PC-9 (cell line): ENCODE results near the gene ATXN1. TPM values are rescaled to one million over a fixed set of nuclear protein-coding genes. Genes with fewer than 3 reads are reported as not detected.

Experiments used
- BruUV-seq: library from RNA; stranded (reverse); fragments of 400-500 nt; replicated peaks from 2 replicates; lab custom pipeline; 2021; lab: Mats Ljungman, UMichigan
- CTCF ChIA-PET: fragments of 300-600 bp; sonication (Branson Sonifier 250); formaldehyde crosslinking; loops from one replicate; lab custom pipeline; 2022; ENCODE audit warnings: antibody characterized with exemption; lab: Charles Lee
- POLR2A ChIA-PET: fragments of 300-600 bp; sonication (Branson Sonifier 250); formaldehyde crosslinking; loops from one replicate; lab custom pipeline; 2022; ENCODE audit warnings: antibody characterized with exemption; ENCODE audit not compliant: unreplicated experiment; lab: Charles Lee
- DNase-seq, 2 experiments: peaks; one replicate each; pipeline versions ENCODE4 v3.0.0 to v3.0.0-alpha.2; 2015 to 2022; ENCODE audit warnings: mixed read lengths in 1 of 2
- H2AFZ ChIP-seq: fragments of 200-600 bp; sonication (generic); 2 replicates; pipeline ENCODE4 v1.8.1; 2017; ENCODE audit warnings: antibody characterized with exemption
- H3F3A ChIP-seq: fragments of 200-600 bp; sonication (generic); 2 replicates; pipeline ENCODE4 v1.8.1; 2017; ENCODE audit warnings: antibody characterized with exemption, mild to moderate bottlenecking, low read depth; ENCODE audit not compliant: insufficient read depth
- H3K27ac ChIP-seq: fragments of 200-600 bp; sonication (generic); 2 replicates; pipeline ENCODE4 v1.6.1; 2016; ENCODE audit warnings: mixed run types
- H3K27me3 ChIP-seq: fragments of 200-600 bp; sonication (generic); 2 replicates; pipeline ENCODE4 v1.6.1; 2016; ENCODE audit warnings: low read depth, mixed run types; ENCODE audit not compliant: insufficient read depth
- H3K36me3 ChIP-seq: fragments of 200-600 bp; sonication (generic); 2 replicates; pipeline ENCODE4 v1.6.1; 2016; ENCODE audit warnings: low read depth, mixed run types
- H3K4me1 ChIP-seq: fragments of 200-600 bp; sonication (generic); replicated peaks from 2 replicates; pipeline ENCODE4 v1.6.1; 2016; ENCODE audit warnings: mixed run types; ENCODE audit not compliant: insufficient read depth
- H3K4me2 ChIP-seq: fragments of 200-600 bp; sonication (generic); 2 replicates; pipeline ENCODE4 v1.6.1; 2017; ENCODE audit warnings: mixed run types
- H3K4me3 ChIP-seq: fragments of 200-600 bp; sonication (generic); 2 replicates; pipeline ENCODE4 v1.6.1; 2016; ENCODE audit warnings: mixed run types
- H3K79me2 ChIP-seq: fragments of 200-600 bp; sonication (generic); 2 replicates; pipeline ENCODE4 v1.6.1; 2017; ENCODE audit warnings: low read depth, mixed run types
- H3K9me2 ChIP-seq: fragments of 200-600 bp; sonication (generic); 2 replicates; pipeline ENCODE4 v1.8.1; 2017; ENCODE audit warnings: mild to moderate bottlenecking; ENCODE audit not compliant: insufficient read depth
- H3K9me3 ChIP-seq: fragments of 200-600 bp; sonication (generic); 2 replicates; pipeline ENCODE4 v1.8.1; 2016; ENCODE audit warnings: low read depth; ENCODE audit not compliant: insufficient read depth
- H4K20me1 ChIP-seq: fragments of 200-600 bp; sonication (generic); 2 replicates; pipeline ENCODE4 v1.8.1; 2017; ENCODE audit not compliant: insufficient read depth
- EZH2 ChIP-seq: fragments of 200-600 bp; sonication (generic); IDR thresholded peaks from 2 replicates; pipeline ENCODE4 v1.8.0; 2017; ENCODE audit warnings: antibody characterized with exemption, low read depth
- intact Hi-C: fragments of 100-400 bp; cut with micrococcal nuclease; formaldehyde crosslinking; loops from one replicate; pipeline ENCODE4 v1.10.0; 2022; ENCODE audit not compliant: unreplicated experiment
- total RNA-seq: library from RNA; stranded (reverse); gene quantifications from 2 replicates; pipeline ENCODE4 v1.2.3, GENCODE V29; 2021
- TF ChIP-seq, protein P1 (sequence below): fragments of 200-600 bp; sonication (generic); conservative IDR thresholded peaks from 2 replicates; pipeline ENCODE4 v1.6.1; 2017; ENCODE audit warnings: mixed run types, antibody characterized with exemption, mild to moderate bottlenecking, moderate library complexity

The ATXN1 gene
- total RNA-seq, 1 experiment from 2014 or later: 42.7 TPM

DNA sequence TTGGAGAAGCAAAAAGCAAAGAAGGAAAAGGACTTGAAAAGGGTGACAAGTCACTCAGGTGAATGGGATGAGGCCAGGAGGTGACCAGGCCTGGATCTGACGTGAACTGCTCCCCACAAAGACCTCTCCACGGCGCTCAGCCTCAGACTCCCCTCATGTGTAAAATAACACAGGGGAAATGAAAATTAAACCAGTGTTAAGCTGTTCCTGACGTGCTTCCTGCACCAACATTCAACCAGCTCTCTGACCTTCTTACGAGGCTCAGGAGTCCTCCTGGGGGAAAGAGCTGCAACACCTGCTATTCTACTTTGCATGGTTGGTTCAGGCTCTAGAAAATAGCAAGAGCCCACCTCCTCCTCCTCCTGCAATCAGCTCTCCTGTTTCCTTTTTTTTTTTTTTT is 256.7 kb downstream of the ATXN1 start:
- no peak overlapping the region for H2AFZ ChIP-seq
- H3K27me3 ChIP-seq: no peaks in the 10 kb centered on the region
- no peaks in the 10 kb centered on the region for H3K9me2 ChIP-seq
- no peak for TF ChIP-seq EZH2
- TF ChIP-seq, protein P1, sequence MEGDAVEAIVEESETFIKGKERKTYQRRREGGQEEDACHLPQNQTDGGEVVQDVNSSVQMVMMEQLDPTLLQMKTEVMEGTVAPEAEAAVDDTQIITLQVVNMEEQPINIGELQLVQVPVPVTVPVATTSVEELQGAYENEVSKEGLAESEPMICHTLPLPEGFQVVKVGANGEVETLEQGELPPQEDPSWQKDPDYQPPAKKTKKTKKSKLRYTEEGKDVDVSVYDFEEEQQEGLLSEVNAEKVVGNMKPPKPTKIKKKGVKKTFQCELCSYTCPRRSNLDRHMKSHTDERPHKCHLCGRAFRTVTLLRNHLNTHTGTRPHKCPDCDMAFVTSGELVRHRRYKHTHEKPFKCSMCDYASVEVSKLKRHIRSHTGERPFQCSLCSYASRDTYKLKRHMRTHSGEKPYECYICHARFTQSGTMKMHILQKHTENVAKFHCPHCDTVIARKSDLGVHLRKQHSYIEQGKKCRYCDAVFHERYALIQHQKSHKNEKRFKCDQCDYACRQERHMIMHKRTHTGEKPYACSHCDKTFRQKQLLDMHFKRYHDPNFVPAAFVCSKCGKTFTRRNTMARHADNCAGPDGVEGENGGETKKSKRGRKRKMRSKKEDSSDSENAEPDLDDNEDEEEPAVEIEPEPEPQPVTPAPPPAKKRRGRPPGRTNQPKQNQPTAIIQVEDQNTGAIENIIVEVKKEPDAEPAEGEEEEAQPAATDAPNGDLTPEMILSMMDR: no peak
- H3K4me3 ChIP-seq: no peak overlapping the region
- no peaks in the 10 kb centered on the region for H3K4me1 ChIP-seq
- H3K4me2 ChIP-seq: no peak overlapping the region
- H3K9me3 ChIP-seq: no peaks in the 10 kb centered on the region
- POLR2A ChIA-PET: no interaction called here
- no peaks in the 10 kb centered on the region; the same call in 1 of the 2 replicates for H4K20me1 ChIP-seq
- CTCF ChIA-PET: interaction anchor here (0.6 kb wide), 1 partner anchor 94 kb away, joined by 3 read pairs; no protein-coding TSS in a partner anchor
- no peak for DNase-seq
- intact Hi-C loops: no loop called here
- BruUV-seq: no TSS peak
- no peaks in the 10 kb centered on the region for H3K36me3 ChIP-seq
- H3F3A ChIP-seq: no peaks in the 10 kb centered on the region; the same call in 1 of the 2 replicates
- H3K79me2 ChIP-seq: no peaks in the 10 kb centered on the region
- no peak overlapping the region for H3K27ac ChIP-seq

DNA sequence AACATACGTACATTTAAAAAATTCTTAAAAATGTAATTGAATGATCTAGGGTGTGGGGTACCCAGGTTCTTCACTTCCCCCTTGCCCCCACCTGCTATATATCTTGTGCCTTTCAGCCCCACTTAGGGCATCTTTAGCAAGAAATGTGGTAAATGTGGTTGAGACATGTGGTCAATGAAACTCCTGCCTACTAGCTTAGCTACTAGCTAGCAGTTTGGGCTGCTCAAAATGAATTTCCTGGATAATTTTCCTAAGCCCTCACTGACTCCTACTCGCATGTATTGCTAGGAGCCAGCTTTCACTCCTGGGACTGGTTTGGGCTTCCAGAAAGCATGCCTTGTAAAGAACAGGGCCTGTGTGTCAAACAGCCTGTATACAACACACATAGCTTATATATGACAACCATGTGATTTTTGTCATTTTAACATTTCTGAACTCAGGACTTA is 257.3 kb downstream of the ATXN1 start:
- no TSS peak for BruUV-seq
- Histone ChIP-seq H2AFZ (no peak overlapping the region), H3K27me3 (no peaks in the 10 kb centered on the region), H4K20me1 (no peaks in the 10 kb centered on the region; the same call in 1 of the 2 replicates), H3K79me2 (no peaks in the 10 kb centered on the region), H3K9me2 (no peaks in the 10 kb centered on the region), H3K27ac (no peak overlapping the region), H3K36me3 (no peaks in the 10 kb centered on the region), H3F3A (no peaks in the 10 kb centered on the region; the same call in 1 of the 2 replicates), H3K9me3 (no peaks in the 10 kb centered on the region), H3K4me3 (no peak overlapping the region), H3K4me1 (no peaks in the 10 kb centered on the region), H3K4me2 (no peak overlapping the region)
- TF ChIP-seq EZH2: no peak
- TF ChIP-seq, protein P1: no peak
- ChIA-PET POLR2A (no interaction called here), CTCF (no interaction called here)
- no peak for DNase-seq
- intact Hi-C loops: no loop called here

DNA sequence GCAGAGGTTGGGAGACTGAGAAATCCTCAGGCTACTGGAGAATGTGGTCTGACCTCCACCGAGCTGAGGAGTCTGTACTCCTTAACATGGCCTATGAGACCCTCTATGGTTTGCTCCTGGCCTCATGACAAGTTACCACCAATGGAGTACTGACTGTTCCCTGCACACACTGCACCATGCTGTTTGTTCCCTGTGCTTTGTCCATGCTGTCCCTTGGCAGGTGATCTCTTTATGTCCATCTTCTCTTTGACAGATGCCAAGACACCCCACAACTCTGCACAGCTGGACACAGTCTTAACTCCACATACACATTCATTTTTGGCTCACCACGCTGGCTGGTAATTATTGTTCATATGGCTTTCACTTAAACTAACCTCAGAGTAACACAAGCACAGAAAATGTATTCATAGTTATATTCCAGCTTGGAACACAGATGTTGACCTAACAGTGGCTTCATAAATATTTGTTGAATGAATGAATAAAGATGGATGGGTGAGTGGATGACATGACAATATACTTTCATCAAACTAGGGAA is 258.0 kb downstream of the ATXN1 start:
- no peak for DNase-seq
- H4K20me1 ChIP-seq: no peaks in the 10 kb centered on the region; the same call in 1 of the 2 replicates
- intact Hi-C loops: no loop called here
- H3K4me2 ChIP-seq: no peak overlapping the region
- BruUV-seq: no TSS peak
- H3K27ac ChIP-seq: no peak overlapping the region
- no peaks in the 10 kb centered on the region for H3K4me1 ChIP-seq
- no peaks in the 10 kb centered on the region for H3K9me3 ChIP-seq
- no peak overlapping the region for H2AFZ ChIP-seq
- H3K4me3 ChIP-seq: no peak overlapping the region
- ChIA-PET POLR2A (no interaction called here), CTCF (no interaction called here)
- H3K36me3 ChIP-seq: no peaks in the 10 kb centered on the region
- no peaks in the 10 kb centered on the region for H3K27me3 ChIP-seq
- H3K9me2 ChIP-seq: no peaks in the 10 kb centered on the region
- H3K79me2 ChIP-seq: no peaks in the 10 kb centered on the region
- no peaks in the 10 kb centered on the region; the same call in 1 of the 2 replicates for H3F3A ChIP-seq
- no peak for TF ChIP-seq EZH2
- TF ChIP-seq, protein P1: no peak
